A549 (cell line): ENCODE results near the gene TTC17. TPM values are rescaled to one million over a fixed set of nuclear protein-coding genes. Genes with fewer than 3 reads are reported as not detected.

Experiments
- ATAC-seq, 2 experiments: fragments of 200-7000 bp in 1 of 2; fragments of >200 bp in 1 of 2; cut with Nextera tagmentation in 1 of 2; cut with Tn5 transposase in 1 of 2; 3 replicates each; pipeline versions ENCODE4 v1.8.0 to v1.9.1; 2018 to 2020; ENCODE audit warnings: mild to moderate bottlenecking in 1 of 2, moderate library complexity in 1 of 2
- CTCF ChIA-PET: fragments of 300-600 bp; sonication (Branson Sonifier 250); formaldehyde crosslinking; extraction: SDS; loops from one replicate; lab custom pipeline; 2021; ENCODE audit warnings: antibody characterized with exemption, inconsistent platforms; lab: Yijun Ruan, JAX
- POLR2A ChIA-PET: fragments of 350-600 bp; formaldehyde crosslinking; extraction: SDS; loops from one replicate; lab custom pipeline; 2021; ENCODE audit warnings: antibody characterized with exemption, inconsistent platforms; lab: Yijun Ruan, JAX
- DNase-seq, 2 experiments: peaks; one replicate each; pipeline versions ENCODE4 v3.0.0 to v3.0.0-alpha.2; 2011 to 2016; ENCODE audit warnings: low read depth in 1 of 2, low spot score in 1 of 2
- FAIRE-seq: peaks from 2 replicates; lab custom pipeline; 2011; peaks lifted over from hg19 to GRCh38; lab: Jason Lieb, UNC
- H3K27ac ChIP-seq, 2 experiments: fragments of >200 bp; sonication (Bioruptor Twin); formaldehyde crosslinking; 3 replicates each; pipeline ENCODE4 v1.5.1; 2016 to 2017
- H3K4me1 ChIP-seq: fragments of >200 bp; sonication (Bioruptor Twin); formaldehyde crosslinking; 3 replicates; pipeline ENCODE4 v1.6.1; 2016
- H3K4me2 ChIP-seq: fragments of >200 bp; sonication (Bioruptor Twin); formaldehyde crosslinking; 3 replicates; pipeline ENCODE4 v1.6.1; 2016
- H3K4me3 ChIP-seq: fragments of >200 bp; sonication (Bioruptor Twin); formaldehyde crosslinking; 3 replicates; pipeline ENCODE4 v1.5.1; 2016
- H3K9me3 ChIP-seq: fragments of >200 bp; sonication (Bioruptor Twin); formaldehyde crosslinking; 3 replicates; pipeline ENCODE4 v1.6.1; 2016
- ATOH8 ChIP-seq: fragments of 250-450 bp; sonication (Bioruptor Pico); IDR thresholded peaks from 2 replicates; pipeline ENCODE4 v1.5.0; 2020; ENCODE audit warnings: low read depth, mild to moderate bottlenecking, moderate library complexity
- CBX2 ChIP-seq: fragments of 200-600 bp; sonication (generic); IDR thresholded peaks from 2 replicates; pipeline ENCODE4 v1.6.1; 2016; ENCODE audit warnings: low read depth, mild to moderate bottlenecking, borderline replicate concordance
- CEBPB ChIP-seq, 2 experiments: fragments of >200 bp in 1 of 2; sonication (Bioruptor Twin) in 1 of 2; formaldehyde crosslinking in 1 of 2; IDR thresholded peaks; 2 replicates each; pipeline ENCODE4 v1.6.1; 2012 to 2016
- CHD4 ChIP-seq: fragments of 200-600 bp; sonication (generic); IDR thresholded peaks from 2 replicates; pipeline ENCODE4 v1.6.1; 2016; ENCODE audit warnings: antibody characterized with exemption, mild to moderate bottlenecking, borderline replicate concordance
- CTCF ChIP-seq: fragments of >200 bp; sonication (Bioruptor Twin); formaldehyde crosslinking; IDR thresholded peaks from 3 replicates; pipeline ENCODE4 v1.5.1; 2016
- EHF ChIP-seq: fragments of 250-450 bp; sonication (Bioruptor Pico); IDR thresholded peaks from 2 replicates; pipeline ENCODE4 v1.5.0; 2020; ENCODE audit warnings: mild to moderate bottlenecking
- EHMT2 ChIP-seq: fragments of 200-600 bp; sonication (generic); IDR thresholded peaks from 2 replicates; pipeline ENCODE4 v1.6.1; 2016; ENCODE audit warnings: antibody characterized with exemption, low read depth, mild to moderate bottlenecking, moderate library complexity
- EP300 ChIP-seq, 2 experiments: fragments of >200 bp; sonication (Bioruptor Twin); formaldehyde crosslinking; IDR thresholded peaks; 2 replicates in 1 of 2; 3 replicates in 1 of 2; pipeline ENCODE4 v1.6.1; 2016 to 2017
- FOSB ChIP-seq: fragments of 250-450 bp; sonication (Bioruptor Pico); IDR thresholded peaks from 2 replicates; pipeline ENCODE4 v1.5.0; 2020; ENCODE audit warnings: mild to moderate bottlenecking, moderate library complexity
- FOSL2 ChIP-seq, 2 experiments: fragments of 450-650 bp in 1 of 2; fragments of >200 bp in 1 of 2; sonication (Bioruptor Twin) in 1 of 2; formaldehyde crosslinking; IDR thresholded peaks; 2 replicates each; pipeline versions ENCODE4 v1.5.0 to v1.6.1; 2016 to 2020; ENCODE audit warnings: mild to moderate bottlenecking in 1 of 2, moderate library complexity in 1 of 2
- FOXS1 ChIP-seq: fragments of 250-450 bp; sonication (Bioruptor Pico); IDR thresholded peaks from 2 replicates; pipeline ENCODE4 v1.5.0; 2020; ENCODE audit warnings: mild to moderate bottlenecking, moderate library complexity
- KDM1A ChIP-seq: fragments of 200-600 bp; sonication (generic); IDR thresholded peaks from 2 replicates; pipeline ENCODE4 v1.6.1; 2016; ENCODE audit warnings: low read depth, mild to moderate bottlenecking
- MYC ChIP-seq: IDR thresholded peaks from 2 replicates; pipeline ENCODE4 v1.6.1; 2012; ENCODE audit warnings: mild to moderate bottlenecking, inconsistent platforms, low read length, improper control_type of control experiment, borderline replicate concordance
- PBX3 ChIP-seq: IDR thresholded peaks from 2 replicates; pipeline ENCODE4 v1.6.1; 2012
- PHF8 ChIP-seq: fragments of 200-600 bp; sonication (generic); IDR thresholded peaks from 2 replicates; pipeline ENCODE4 v1.6.1; 2016; ENCODE audit warnings: low read depth, mild to moderate bottlenecking, antibody characterized with exemption, moderate library complexity, borderline replicate concordance
- RCOR1 ChIP-seq: fragments of 150-350 bp; IDR thresholded peaks from 2 replicates; pipeline ENCODE4 v1.6.1; 2014; ENCODE audit warnings: antibody characterized with exemption, low read length, low read depth
- SMC3 ChIP-seq: fragments of >200 bp; sonication (Bioruptor Twin); formaldehyde crosslinking; IDR thresholded peaks from 3 replicates; pipeline ENCODE4 v1.6.1; 2018; ENCODE audit warnings: inconsistent platforms
- SREBF2 ChIP-seq: fragments of 450-650 bp; IDR thresholded peaks from 2 replicates; pipeline ENCODE4 v1.6.1; 2014; ENCODE audit warnings: mild to moderate bottlenecking, moderate library complexity
- TFCP2L1 ChIP-seq: fragments of 250-450 bp; sonication (Bioruptor Pico); IDR thresholded peaks from 2 replicates; pipeline ENCODE4 v1.5.0; 2021; ENCODE audit warnings: mild to moderate bottlenecking
- TP53 ChIP-seq: fragments of 250-450 bp; sonication (Bioruptor Pico); IDR thresholded peaks from 2 replicates; pipeline ENCODE4 v1.5.0; 2021; ENCODE audit warnings: mild to moderate bottlenecking, moderate library complexity
- ZC3H11A ChIP-seq: fragments of 450-650 bp; IDR thresholded peaks from 2 replicates; pipeline ENCODE4 v1.6.1; 2014; ENCODE audit warnings: antibody characterized with exemption, mild to moderate bottlenecking
- ZSCAN20 ChIP-seq: fragments of 250-450 bp; sonication (Bioruptor Pico); IDR thresholded peaks from 2 replicates; pipeline ENCODE4 v1.8.0; 2022; ENCODE audit warnings: mild to moderate bottlenecking, moderate library complexity
- WGBS: methylation state at CpG from one replicate; pipeline ENCODE4 v1.1.6; 2017; ENCODE audit errors: missing lambda C conversion rate; 5-methylcytosine and 5-hydroxymethylcytosine counted together
- polyA plus RNA-seq, 4 experiments: library from polyadenylated mRNA; depleted of rRNA in 3 of 4; stranded (reverse); fragments of >200 nt; fragmentation: RNase III in 1 of 4; extraction: RNeasy Plus Mini Kit Qiagen cat#74134 plus additional on column Dnase treatment in 1 of 4; gene quantifications; 2 replicates in 3 of 4; 3 replicates in 1 of 4; pipeline ENCODE4 v1.2.3, GENCODE V29; 2011 to 2017

The TTC17 gene
- polyA plus RNA-seq, 2 of the 4 experiments (the other 2 are of a cell fraction): 28.9 to 89.4 TPM

- ATAC-seq: no peak
- no peak overlapping the region for H3K4me3 ChIP-seq
- no peak overlapping the region for H3K27ac ChIP-seq
- FAIRE-seq: no peak
- DNase-seq: no peak
- POLR2A ChIA-PET: no interaction called here
- H3K9me3 ChIP-seq: no peaks in the 10 kb centered on the region
- peaks cover 18% of the 10 kb centered on the region for H3K4me1 ChIP-seq
- H3K4me2 ChIP-seq: no peak overlapping the region
- CTCF ChIA-PET: interaction anchor here (0.9 kb wide), 1 partner anchor 42 kb away, joined by 3 read pairs; no protein-coding TSS in a partner anchor
- TF ChIP-seq EP300 (IDR thresholded peaks at IDR 0.05) (no peak), PHF8 (no peak), ZSCAN20 (CRISPR knock-in tag) (no peak), MYC (no peak), CEBPB (IDR thresholded peaks at IDR 0.05) (no peak)
Measured at GRCh38 chr11:43377389-43377788, 18.7 kb downstream of the TTC17 start.

GRCh38 chr11:43378897-43379296, 20.2 kb downstream of the TTC17 start:
- DNase-seq (no peak), ATAC-seq (no peak), FAIRE-seq (peak; percentile 63)
- no peaks in the 10 kb centered on the region for H3K9me3 ChIP-seq
- whole genome bisulfite sequencing: 95% methylated on average over 3 of the region's 3 CpGs
- no peak overlapping the region for H3K27ac ChIP-seq
- peaks cover 18% of the 10 kb centered on the region for H3K4me1 ChIP-seq
- H3K4me2 ChIP-seq: no peak overlapping the region
- TF ChIP-seq FOSB (CRISPR knock-in tag) (no peak), SMC3 (no peak), EHF (CRISPR knock-in tag) (no peak), RCOR1 (no peak), PBX3 (no peak), CTCF (no peak), ZC3H11A (no peak), CBX2 (no peak), KDM1A (no peak)
- H3K4me3 ChIP-seq: no peak overlapping the region
- POLR2A ChIA-PET: no interaction called here
- CTCF ChIA-PET: interaction anchor here (1.4 kb wide), 1 partner anchor 20 kb away, joined by 3 read pairs; no protein-coding TSS in a partner anchor

- ChIA-PET POLR2A (no interaction called here), CTCF (no interaction called here)
- no peak overlapping the region for H3K4me2 ChIP-seq
- no peak overlapping the region for H3K4me3 ChIP-seq
- TF ChIP-seq ATOH8: no peak
- no peak for TF ChIP-seq TP53
- TF ChIP-seq CHD4: no peak
- no peak for TF ChIP-seq CTCF
- no peak for TF ChIP-seq FOSL2 (IDR thresholded peaks at IDR 0.05)
- TF ChIP-seq FOSL2 (CRISPR knock-in tag; IDR thresholded peaks at IDR 0.05): no peak
- TF ChIP-seq SREBF2: no peak
- TF ChIP-seq EP300 (IDR thresholded peaks at IDR 0.05): no peak
- no peak for TF ChIP-seq CEBPB (IDR thresholded peaks at IDR 0.05)
- TF ChIP-seq FOXS1 (CRISPR knock-in tag): no peak
- no peak for TF ChIP-seq ZSCAN20 (CRISPR knock-in tag)
- no peak for TF ChIP-seq TFCP2L1 (CRISPR knock-in tag)
- no peak for TF ChIP-seq EHMT2
- peaks cover 2% of the 10 kb centered on the region for H3K4me1 ChIP-seq
- FAIRE-seq (no peak), DNase-seq (no peak), ATAC-seq (no peak)
- H3K9me3 ChIP-seq: no peaks in the 10 kb centered on the region
- H3K27ac ChIP-seq: no peak overlapping the region
- 70% methylated on average over 2 of the region's 2 CpGs for WGBS
Measured at GRCh38 chr11:43381802-43382201, 23.1 kb downstream of the TTC17 start.
